ENCODE results near the gene ARSI.
"Not testable (repeated sequence)": the region's sequence is repeated elsewhere in the genome, so short reads cannot be mapped to it uniquely, and the experiment has no call there.

Gene ARSI

GRCh38 chr5:150248493-150248892, 54.2 kb downstream of the ARSI start:
- DNase-seq (ENCODE audit: low read depth in 1 of 2, low spot score in 1 of 2) = not testable (repeated sequence)

- DNase-seq (ENCODE audit: low read depth in 1 of 2, low spot score in 1 of 2) = no peak
These were observed 55.0 kb downstream of the ARSI start for GRCh38 chr5:150247726-150248125.

- DNase-seq (ENCODE audit: low read depth in 1 of 2, low spot score in 1 of 2) = no peak
These were observed 55.9 kb downstream of the ARSI start for GRCh38 chr5:150246835-150247234.

- no peak for DNase-seq (ENCODE audit: low read depth in 1 of 2, low spot score in 1 of 2)
These were observed 56.3 kb downstream of the ARSI start for GRCh38 chr5:150246429-150246828.

Data from activated T-helper 1 cell treated with anti-CD3 and anti-CD28 coated beads, Interleukin-2, amount 50 U/mL, for 16 hours (primary cell).